Measurements from ENCODE around the gene C2orf69.

GRCh38 chr2:199911052-199911876 is at the start of gene C2orf69:
- TF ChIP-seq CTCF (IDR thresholded peaks at IDR 0.05) (no peak), POLR2A (IDR thresholded peaks at IDR 0.05) (peak in 1 of 2 donors; percentile 82)
